Amygdala (tissue), 56 donors: Measurements from ENCODE around the gene KCNG2.
A peak's percentile ranks its signal among the peaks of the same experiment; 100 is the strongest.

ENCODE experiments used
- DNase-seq, 56 donors: peaks; one replicate each; lab custom pipeline; 2025; lab: John Stamatoyannopoulos, UW

KCNG2 gene

GRCh38 chr18:79934311-79935097, 136.8 kb downstream of the KCNG2 start:
- no peak for DNase-seq

DNA sequence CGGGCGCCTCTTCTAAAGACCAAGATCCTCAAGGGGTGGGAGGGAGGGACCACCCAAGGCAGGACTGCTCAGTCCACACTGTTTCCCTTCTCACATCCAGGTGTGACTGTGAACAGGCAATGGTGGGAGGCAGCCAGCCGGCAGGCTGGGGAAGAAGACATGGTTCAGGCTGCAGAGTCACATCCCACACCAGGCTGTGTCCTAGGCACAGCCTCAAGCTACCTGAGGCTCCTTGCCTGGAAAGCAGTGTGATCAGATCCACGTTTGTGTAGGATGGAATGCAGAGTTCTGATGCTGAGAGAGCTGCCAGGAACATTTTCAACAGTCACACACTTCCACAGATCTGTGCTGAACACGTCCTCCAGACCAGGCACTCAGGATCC, 137.4 kb downstream of the KCNG2 start:
- DNase-seq: no peak

- DNase-seq: no peak
Observed at GRCh38 chr18:79935499-79935898, 137.8 kb downstream of the KCNG2 start.

- no peak for DNase-seq
Observed at GRCh38 chr18:79935925-79936324, 138.2 kb downstream of the KCNG2 start.

GRCh38 chr18:79936641-79937040, 138.9 kb downstream of the KCNG2 start:
- DNase-seq: no peak

- DNase-seq: no peak
Observed at GRCh38 chr18:79937103-79937860, 139.5 kb downstream of the KCNG2 start.

DNA sequence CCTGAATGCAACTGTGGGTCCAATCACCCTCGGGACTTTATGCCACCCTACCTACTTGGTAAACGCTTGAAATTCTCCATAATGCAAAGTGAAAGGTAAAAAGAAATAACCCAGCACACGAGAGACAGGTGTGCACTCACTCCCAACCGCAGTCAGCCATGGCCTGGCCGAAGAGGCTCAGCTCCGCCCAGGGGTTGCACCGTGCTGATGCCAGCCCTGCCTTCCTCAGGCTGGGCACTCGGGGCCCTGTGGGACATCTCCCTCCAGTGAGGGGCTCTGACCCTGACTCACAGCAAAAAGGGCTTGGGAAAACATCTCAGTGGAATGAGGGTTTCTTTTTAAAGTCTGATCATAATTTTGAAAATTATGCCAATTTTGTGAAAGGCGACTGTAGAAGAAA, 140.5 kb downstream of the KCNG2 start:
- no peak for DNase-seq

DNA sequence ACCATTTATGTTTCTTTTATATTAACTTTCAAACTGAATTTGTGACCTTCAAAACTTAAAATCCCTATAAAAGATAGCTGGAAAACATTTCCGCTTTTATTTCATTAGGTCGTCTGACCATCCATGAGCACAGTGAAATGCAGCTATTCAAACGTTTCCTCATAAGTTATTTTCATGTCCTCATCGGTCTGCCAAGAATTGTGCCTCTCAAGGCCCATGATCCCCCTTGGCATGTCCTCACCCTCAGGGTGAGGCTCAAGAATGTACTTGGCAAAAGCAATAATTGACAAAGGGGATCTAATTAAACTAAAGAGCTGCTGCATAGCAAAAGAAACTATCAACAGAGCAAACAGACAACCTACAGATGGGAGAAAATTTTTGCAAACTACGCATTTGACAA, 141.4 kb downstream of the KCNG2 start:
- no peak for DNase-seq

GRCh38 chr18:79940126-79940813, 142.5 kb downstream of the KCNG2 start:
- DNase-seq: no peak

GRCh38 chr18:79940814-79941472, 143.2 kb downstream of the KCNG2 start:
- DNase-seq: no peak

- peak in 4 of 56 donors; percentile 39 to 58 (median 48) for DNase-seq
Observed at GRCh38 chr18:79941473-79942119, 143.9 kb downstream of the KCNG2 start.

GRCh38 chr18:79942211-79942610, 144.5 kb downstream of the KCNG2 start:
- no peak for DNase-seq

GRCh38 chr18:79942786-79943607, 145.3 kb downstream of the KCNG2 start:
- no peak for DNase-seq

DNA sequence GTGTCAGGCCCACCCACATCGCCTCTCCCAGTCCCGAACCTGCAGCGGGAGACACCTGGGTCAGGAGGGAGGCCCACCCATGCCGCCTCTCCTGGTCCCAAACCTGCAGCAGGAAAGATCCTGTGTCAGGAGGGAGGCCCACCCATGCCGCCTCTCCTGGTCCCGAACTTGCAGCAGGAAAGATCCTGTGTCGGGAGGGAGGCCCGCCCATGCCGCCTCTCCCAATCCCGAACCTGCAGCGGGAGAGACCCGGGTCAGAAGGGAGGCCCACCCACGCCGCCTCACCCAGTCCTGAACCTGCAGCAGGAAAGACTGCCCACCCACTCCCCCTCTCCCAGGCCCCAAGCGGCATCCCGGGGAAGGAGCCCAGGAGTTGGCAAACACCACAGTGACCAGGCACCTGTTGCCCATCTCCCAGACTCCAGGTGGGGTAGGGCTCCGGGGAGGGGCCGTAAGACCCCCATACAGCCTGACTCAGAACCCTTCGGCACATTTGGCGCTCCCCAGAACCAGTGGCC, 145.9 kb downstream of the KCNG2 start:
- DNase-seq: no peak

DNA sequence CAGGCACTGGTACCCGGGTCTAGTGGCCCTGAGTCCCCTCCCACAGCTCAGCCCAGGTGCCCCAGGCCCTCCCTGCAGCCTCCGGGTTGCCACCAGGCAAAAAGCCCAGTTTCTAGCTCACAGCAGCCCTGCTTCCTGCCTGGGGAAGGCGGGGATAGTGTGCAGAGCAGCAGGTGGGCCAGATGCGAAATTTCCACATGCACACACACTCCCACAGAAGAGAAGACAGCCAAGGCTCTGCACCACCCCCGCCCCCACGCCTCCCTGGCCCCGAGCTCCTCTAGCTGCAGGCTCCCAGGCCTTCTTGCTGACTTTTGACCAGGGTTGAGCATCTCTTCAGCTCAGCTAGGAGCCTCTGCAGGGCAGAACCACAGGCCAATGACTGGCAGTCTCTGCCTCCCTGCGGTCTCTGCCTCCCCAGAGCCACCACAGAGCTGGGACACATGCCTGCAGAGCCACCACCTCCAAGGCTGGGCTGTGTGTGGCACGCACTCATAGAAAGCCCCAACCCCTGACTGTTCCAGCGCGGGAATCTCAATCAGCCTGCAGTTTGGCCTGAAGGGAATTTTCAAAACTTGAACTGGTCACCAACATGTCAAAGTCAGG, 146.5 kb downstream of the KCNG2 start:
- no peak for DNase-seq

DNA sequence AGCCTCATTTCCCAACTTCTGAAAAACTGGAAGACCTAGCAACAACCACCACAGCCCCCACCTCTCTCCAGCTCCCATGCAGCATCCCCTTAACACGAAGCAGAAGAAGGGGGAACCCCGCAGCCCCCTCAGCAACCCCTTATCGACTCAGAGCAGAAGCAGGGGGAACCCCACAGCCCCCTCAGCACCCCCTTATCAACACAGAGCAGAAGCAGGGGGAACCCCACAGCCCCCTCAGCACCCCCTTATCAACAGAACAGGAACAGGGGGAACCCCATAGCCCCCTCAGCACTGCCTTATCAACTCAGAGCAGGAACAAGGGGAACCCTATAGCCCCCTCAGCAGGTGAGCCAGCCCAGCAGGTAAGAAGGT, 147.0 kb downstream of the KCNG2 start:
- DNase-seq: no peak

GRCh38 chr18:79945118-79946042, 147.6 kb downstream of the KCNG2 start:
- no peak for DNase-seq
